NCI-H2196 treated with DMSO at 0.1 percent for 48 hours (cell line): ENCODE data around the gene ARHGEF3.
A peak's percentile ranks its signal among the peaks of the same experiment; 100 is the strongest.

Experiments
- DNase-seq: peaks from one replicate; lab custom pipeline; 2025; ENCODE audit not compliant: unreplicated experiment; lab: John Stamatoyannopoulos, UW

Gene ARHGEF3

DNA sequence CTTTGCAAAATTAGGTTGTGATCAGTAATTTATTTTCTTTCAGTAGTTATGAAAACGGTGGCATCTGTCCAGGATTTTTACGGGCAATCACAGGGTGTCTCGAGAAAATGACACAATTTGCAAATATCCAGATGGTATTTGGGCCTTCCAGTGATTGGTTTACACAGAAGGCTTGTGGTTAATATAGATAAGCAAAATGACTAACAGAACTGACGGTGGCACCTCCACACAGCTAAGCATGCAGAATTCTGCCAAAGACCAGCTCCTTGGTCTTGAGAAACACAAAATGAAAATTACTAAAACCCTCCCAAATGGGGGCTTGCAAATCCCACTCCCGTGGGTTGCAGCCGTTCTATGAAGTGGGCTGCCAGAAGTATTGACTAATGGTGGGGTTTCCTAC is 5.5 kb downstream of the ARHGEF3 start:
- DNase-seq = no peak

- DNase-seq = no peak
These were observed 5.9 kb downstream of the ARHGEF3 start for GRCh38 chr3:56795829-56796185.

GRCh38 chr3:56795097-56795828 is 6.5 kb downstream of the ARHGEF3 start:
- DNase-seq = no peak

DNA sequence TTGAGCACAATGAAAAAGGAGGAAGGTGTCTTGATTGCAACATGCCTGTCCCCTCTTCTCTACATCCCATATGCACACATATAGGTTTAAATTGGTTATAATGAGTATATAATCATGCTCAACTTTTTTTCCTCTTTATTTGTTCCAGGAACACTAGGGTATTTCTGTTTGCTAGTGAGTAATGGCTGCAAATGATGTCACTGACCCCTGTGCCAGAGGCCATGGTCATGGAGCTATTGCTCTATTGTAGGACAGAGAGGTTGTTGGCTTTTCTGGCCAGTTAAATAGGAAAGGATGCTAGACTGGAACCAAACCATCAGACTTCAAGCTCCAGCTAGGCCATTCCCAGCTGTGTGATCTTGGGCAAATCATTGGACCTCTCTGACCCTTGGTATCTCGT is 9.6 kb downstream of the ARHGEF3 start:
- DNase-seq = no peak

- no peak for DNase-seq
These were observed 11.5 kb downstream of the ARHGEF3 start for GRCh38 chr3:56790016-56790821.

DNA sequence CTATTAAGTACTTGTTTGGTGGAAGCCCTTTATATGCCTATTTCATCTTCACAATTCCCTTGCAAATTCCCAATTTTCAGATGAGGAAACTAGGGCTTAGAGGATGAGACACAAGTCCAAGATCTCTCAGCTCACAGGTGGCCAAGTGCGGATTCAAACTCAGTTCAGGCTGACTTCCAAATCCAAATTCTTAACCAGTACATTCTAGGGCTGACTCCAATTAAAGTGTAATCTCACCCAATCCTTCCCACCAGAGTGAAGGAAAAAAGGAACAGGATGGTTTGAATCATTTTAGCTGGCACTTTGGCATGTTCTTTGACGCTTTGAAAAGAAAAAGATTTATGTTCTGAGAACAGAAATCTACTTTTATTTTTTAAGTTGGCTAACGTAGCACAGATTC is 12.7 kb downstream of the ARHGEF3 start:
- no peak for DNase-seq

- peak; percentile 14 for DNase-seq
These were observed 13.2 kb downstream of the ARHGEF3 start for GRCh38 chr3:56788521-56788920.

GRCh38 chr3:56787784-56788256 is 13.9 kb downstream of the ARHGEF3 start:
- DNase-seq = no peak

DNA sequence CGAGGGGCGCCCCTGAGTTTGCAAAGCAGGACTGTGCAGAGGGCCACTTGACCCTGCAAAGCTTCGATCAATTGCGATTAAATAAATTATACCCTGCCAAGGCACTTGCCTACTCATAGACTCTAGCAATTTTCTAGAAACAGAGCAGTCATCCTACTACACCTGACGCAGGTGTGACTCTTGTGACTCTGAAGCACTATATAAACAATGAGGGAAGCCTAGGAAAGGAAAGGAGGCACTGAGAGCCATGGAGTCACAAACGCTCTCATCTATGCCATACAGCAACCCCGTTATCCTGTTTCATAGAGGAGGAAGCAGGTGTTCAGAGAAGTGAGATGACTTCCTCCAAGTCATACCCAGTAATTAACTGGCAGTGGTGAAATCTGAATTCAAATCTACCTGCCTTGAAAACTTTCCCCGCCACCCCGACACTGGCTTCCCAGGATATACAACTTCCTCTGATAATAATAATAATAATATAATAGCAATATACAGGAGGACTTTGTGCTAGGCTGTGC is 14.4 kb downstream of the ARHGEF3 start:
- no peak for DNase-seq

- DNase-seq = no peak
These were observed 16.2 kb downstream of the ARHGEF3 start for GRCh38 chr3:56785499-56785898.

DNA sequence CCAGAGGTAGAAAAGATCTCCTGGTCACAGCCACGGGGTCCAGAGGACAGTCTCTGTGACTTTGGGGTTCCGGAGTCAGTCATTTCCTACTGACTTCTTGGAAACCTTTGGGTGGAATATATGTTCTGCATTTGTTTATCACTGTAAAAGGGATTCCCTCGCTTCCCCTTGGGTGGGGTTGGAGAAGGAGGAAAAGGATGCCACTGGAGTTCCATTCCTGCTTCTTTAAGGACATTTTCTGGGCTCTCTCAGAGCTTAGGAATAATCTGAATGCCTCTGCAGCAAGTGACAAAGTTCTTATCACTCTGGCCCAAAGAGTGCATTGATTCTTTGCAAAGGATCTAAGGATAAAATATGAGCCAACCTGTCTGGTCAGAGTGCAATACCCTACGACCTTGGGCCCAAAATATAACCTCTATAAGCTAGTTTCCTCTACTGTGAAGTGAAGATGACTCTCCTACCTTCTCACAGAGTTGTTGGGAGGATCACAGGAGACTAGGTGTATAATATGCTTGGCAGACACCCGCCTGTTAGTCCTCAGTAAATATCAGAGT is 17.2 kb downstream of the ARHGEF3 start:
- no peak for DNase-seq

DNA sequence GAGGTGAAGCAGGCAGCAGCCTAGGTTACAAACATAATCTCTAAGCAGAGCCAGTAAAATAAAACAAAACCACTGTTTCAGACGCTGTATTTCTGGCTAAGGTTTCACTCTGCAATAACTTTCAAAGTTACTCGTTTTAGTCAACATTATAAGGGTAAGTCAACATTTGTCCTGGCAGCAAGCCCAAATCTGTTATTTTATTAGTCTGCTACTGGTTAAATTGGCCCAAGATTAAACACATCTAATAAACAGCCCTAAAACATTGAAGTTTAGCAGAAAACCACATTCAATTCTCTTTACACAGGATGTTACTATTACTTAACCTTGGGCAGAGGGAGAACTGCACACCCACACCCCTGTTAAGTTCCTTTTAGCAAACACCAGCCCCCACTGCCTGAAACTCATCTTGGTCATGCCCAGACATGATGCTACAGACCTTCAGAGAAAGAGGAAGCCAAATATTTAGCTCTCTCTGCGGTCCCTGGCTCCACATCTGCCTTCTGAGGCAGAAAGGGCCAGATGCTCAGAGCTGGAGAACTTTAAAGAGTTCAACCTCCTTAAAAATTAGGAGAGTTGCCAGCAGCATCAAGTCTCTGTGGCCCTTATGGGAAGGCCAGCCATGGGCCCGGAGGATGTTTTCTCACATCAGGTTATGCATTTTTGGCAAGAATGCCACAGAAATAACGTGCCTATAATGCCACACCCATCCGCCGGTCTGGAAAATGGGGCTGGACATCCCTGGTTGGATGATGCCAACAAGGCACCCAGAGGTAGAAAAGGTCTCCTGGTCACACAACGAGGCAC is 17.9 kb downstream of the ARHGEF3 start:
- DNase-seq = peak; percentile 63

DNA sequence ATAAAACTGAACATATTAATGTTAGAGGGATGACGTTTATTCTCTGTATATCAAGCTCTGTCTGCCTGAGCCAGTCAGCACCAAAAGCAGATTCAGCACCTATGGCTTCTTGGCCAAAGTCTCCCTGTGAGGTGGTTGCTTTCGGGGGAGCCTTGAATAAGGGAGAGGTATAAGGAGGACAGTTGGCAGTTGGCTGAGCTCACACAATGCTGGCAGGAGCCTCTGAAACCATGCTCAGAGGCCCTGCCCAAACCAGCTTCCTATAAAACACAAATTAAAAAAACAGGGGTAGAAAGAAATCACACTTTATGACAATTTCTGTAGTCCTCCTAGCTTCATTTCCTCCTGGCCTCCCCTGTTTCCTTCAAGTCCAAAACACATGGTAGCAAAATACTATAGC is 18.8 kb downstream of the ARHGEF3 start:
- DNase-seq = no peak

DNA sequence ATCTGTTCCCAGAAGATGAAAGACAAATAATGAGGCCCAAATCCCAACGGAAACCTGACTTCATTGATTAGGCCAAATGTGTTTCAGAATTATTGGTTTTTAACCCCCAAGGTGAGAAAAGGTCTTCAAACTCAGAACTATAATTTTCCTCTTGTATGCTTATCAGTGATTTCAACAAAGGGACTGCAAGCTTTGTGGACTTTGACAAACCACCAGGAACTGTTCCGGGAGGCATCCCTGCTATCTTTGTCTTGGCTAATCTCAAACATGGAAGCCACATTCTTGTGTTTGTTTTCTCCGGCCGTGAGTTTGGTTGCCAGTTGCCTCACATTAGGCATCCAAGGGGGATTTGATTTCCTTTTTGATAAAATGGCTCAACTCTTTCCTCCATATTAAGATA is 19.5 kb downstream of the ARHGEF3 start:
- no peak for DNase-seq

DNA sequence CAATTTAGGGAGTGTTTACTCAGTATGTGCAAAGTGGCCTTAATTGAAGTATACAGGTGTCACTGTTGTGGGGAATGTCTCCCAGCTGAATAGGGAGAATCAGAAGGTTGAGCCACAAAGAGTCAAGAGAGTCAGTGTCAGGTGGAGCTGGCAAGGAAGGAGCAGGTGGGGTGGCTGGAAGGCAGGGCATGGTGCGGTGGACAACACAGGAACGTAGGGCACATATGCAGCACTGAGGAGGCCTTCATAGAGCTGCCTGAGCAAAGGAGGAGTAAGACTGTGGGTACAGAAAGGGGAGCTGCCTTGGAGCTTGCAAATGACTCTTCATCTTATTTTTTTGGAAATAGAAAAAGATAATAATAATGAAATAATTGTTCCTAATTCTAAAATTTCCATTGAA is 20.0 kb downstream of the ARHGEF3 start:
- DNase-seq = no peak

GRCh38 chr3:56780936-56781335 is 20.8 kb downstream of the ARHGEF3 start:
- DNase-seq = no peak

- no peak for DNase-seq
These were observed 22.9 kb downstream of the ARHGEF3 start for GRCh38 chr3:56778893-56779292.

- DNase-seq = no peak
These were observed 25.2 kb downstream of the ARHGEF3 start for GRCh38 chr3:56776556-56776950.

- DNase-seq = no peak
These were observed 25.8 kb downstream of the ARHGEF3 start for GRCh38 chr3:56775838-56776555.

DNA sequence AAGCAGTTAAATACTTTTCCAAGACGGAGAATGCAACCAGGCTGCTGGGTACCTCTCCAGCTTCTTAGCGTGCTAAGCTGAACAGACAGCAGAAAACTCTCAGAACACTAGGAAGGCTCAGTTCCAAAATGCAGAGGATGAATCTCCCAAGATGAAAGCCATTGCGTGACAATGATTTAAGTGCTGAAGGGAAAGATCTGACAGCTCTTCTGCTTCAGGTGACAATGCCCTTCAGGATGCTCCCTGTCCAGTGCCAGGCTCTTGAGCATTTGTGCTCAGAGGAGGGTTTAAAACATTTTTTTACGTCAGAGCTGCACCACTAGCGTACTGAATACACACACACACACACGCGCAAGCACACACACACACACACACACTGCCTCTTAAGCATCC is 26.3 kb downstream of the ARHGEF3 start:
- DNase-seq = no peak
